D721Med (cell line): ENCODE measurements around the gene ARFGAP1.

Experiments
- DNase-seq: peaks from one replicate; pipeline ENCODE4 v3.0.0; 2011; ENCODE audit warnings: low spot score; ENCODE audit not compliant: insufficient read length
- FAIRE-seq: peaks from 2 replicates; lab custom pipeline; 2011; peaks lifted over from hg19 to GRCh38; lab: Jason Lieb, UNC
- TF ChIP-seq, protein P1 (sequence below): IDR thresholded peaks from 2 replicates; pipeline ENCODE4 v1.5.1; 2012; ENCODE audit warnings: mild to moderate bottlenecking, control low read depth; ENCODE audit not compliant: insufficient read depth; ENCODE audit errors: missing control alignments

The ARFGAP1 gene

DNA sequence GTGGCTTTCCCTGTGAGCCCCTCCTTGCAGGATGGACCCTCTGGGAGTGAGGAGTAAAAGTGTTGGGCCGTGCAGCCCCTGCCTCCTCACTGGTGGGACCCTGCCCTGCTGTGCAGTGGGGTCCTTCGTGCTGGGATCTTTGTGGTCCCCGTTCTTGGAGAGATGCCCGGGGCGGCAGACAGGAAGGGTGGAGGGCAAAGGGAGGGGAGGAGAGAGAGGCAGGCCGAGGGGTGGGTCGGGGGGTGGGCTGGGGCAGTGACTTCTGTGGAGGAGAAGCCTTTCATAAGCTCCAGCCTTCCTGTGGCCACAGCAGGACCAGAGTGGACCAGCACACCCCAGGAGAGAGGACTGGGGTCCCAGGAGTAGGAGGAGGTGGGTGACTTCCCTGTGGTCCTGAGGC lies 20.3 kb downstream of the ARFGAP1 start, which contains the start of gene COL20A1:
COL20A1 (plus strand) TSS at position 283 of the 400 bp plus-strand sequence. CDS start 1,922 bp downstream, outside the sequence.
- FAIRE-seq (no peak), DNase-seq (no peak)
- TF ChIP-seq, protein P1, sequence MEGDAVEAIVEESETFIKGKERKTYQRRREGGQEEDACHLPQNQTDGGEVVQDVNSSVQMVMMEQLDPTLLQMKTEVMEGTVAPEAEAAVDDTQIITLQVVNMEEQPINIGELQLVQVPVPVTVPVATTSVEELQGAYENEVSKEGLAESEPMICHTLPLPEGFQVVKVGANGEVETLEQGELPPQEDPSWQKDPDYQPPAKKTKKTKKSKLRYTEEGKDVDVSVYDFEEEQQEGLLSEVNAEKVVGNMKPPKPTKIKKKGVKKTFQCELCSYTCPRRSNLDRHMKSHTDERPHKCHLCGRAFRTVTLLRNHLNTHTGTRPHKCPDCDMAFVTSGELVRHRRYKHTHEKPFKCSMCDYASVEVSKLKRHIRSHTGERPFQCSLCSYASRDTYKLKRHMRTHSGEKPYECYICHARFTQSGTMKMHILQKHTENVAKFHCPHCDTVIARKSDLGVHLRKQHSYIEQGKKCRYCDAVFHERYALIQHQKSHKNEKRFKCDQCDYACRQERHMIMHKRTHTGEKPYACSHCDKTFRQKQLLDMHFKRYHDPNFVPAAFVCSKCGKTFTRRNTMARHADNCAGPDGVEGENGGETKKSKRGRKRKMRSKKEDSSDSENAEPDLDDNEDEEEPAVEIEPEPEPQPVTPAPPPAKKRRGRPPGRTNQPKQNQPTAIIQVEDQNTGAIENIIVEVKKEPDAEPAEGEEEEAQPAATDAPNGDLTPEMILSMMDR, result no peak

DNA sequence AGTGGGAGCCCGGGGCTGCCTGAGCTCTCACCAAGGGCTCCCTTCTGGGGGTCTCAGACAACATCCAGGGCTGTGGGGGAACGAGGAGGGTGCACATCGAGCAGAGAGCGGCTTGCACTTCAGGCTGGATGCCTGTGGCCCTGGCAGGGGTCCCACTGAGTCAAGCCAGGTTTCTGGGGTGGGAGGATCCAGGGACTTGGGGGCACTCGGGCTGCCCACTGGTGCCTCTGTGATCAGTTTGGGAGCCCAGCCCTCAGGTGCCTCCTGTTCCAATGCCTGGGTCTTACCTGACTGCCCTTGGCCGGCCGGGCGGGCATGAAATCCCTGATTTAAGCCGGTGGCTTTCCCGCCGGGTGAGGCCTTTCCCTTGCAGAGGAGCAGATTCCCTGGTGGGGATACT lies 20.8 kb downstream of the ARFGAP1 start:
- TF ChIP-seq, protein P1, result no peak
- FAIRE-seq (no peak), DNase-seq (no peak)

- no peak for FAIRE-seq
- TF ChIP-seq, protein P1, result no peak
- no peak for DNase-seq
Observed at GRCh38 chr20:63293871-63294535, 21.4 kb downstream of the ARFGAP1 start.

DNA sequence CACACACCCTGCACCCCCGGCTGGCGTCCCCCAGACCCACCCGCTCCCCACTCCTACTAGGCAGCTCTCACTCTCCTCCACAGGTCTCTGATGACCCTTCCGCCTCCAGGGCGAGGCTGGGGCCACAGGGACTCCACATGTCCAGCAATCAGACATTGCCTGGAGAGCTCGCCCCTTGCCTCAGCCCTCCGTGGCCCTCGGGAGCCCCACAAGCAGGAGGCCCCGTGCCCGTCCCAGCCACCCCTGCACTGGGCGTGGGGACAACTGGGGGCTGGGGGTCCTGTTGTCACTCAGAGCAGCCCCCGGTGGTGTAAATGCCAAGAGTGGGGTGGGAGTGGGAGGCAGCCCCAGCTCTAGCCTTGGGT lies 21.9 kb downstream of the ARFGAP1 start:
- FAIRE-seq (no peak), DNase-seq (no peak)
- TF ChIP-seq, protein P1, result no peak

GRCh38 chr20:63295018-63295417 lies 22.4 kb downstream of the ARFGAP1 start:
- no peak for DNase-seq
- no peak for FAIRE-seq
- TF ChIP-seq, protein P1, result no peak

DNA sequence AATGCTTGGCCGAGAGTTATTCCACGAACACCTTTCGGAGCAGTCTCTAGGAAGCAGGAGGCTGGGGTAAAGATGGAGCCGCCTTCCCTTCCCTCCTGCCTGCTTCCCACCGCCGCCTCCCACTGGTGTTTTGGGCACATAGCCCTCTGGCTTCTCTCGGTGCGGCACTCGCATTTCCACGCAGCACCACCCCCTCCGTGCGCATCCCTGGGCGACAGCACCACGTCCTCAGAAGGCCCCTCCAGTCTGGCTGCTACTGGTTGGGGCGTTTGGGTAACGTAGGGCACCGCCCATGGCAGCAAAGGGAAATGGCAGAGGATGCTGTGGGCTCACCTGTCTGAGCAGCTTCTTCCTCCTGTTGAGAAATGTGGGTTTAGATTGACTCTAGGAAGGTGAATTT lies 22.8 kb downstream of the ARFGAP1 start:
- DNase-seq, result no peak
- TF ChIP-seq, protein P1, result no peak
- FAIRE-seq, result no peak

GRCh38 chr20:63295846-63296245 lies 23.2 kb downstream of the ARFGAP1 start:
- FAIRE-seq (no peak), DNase-seq (no peak)
- TF ChIP-seq, protein P1, result no peak
